HG02973 (cell line): ENCODE measurements around the gene OR52I1.

ENCODE experiments used
- ATAC-seq: cut with Tn5 transposase; IDR thresholded peaks from one replicate; pipeline ENCODE4 v1.9.1; 2021; ENCODE audit warnings: moderate library complexity; ENCODE audit not compliant: unreplicated experiment

OR52I1 gene

GRCh38 chr11:4610258-4610935 lies 16.6 kb downstream of the OR52I1 start:
- no peak for ATAC-seq

GRCh38 chr11:4611986-4612385 lies 18.1 kb downstream of the OR52I1 start:
- ATAC-seq = no peak

GRCh38 chr11:4615856-4616444 lies 22.1 kb downstream of the OR52I1 start:
- no peak for ATAC-seq

GRCh38 chr11:4619514-4619913 lies 25.7 kb downstream of the OR52I1 start:
- ATAC-seq = no peak

GRCh38 chr11:4626207-4627099 lies 32.6 kb downstream of the OR52I1 start:
- ATAC-seq = no peak

GRCh38 chr11:4636136-4636535 lies 42.3 kb downstream of the OR52I1 start:
- ATAC-seq = no peak

GRCh38 chr11:4636962-4637661 lies 43.3 kb downstream of the OR52I1 start, which contains the start of gene OR51D1:
Gene OR51D1, plus strand, starts transcription at chr11:4637477. Its CDS starts 2,314 bp downstream, at chr11:4639791.
- ATAC-seq = peak; percentile 98

- no peak for ATAC-seq
Observed at GRCh38 chr11:4637662-4638047, 43.8 kb downstream of the OR52I1 start.

- no peak for ATAC-seq
Observed at GRCh38 chr11:4639931-4640330, 46.1 kb downstream of the OR52I1 start.

GRCh38 chr11:4641501-4641900 lies 47.7 kb downstream of the OR52I1 start:
- no peak for ATAC-seq

- no peak for ATAC-seq
Observed at GRCh38 chr11:4642043-4642442, 48.2 kb downstream of the OR52I1 start.

GRCh38 chr11:4643076-4643475 lies 49.2 kb downstream of the OR52I1 start:
- no peak for ATAC-seq

GRCh38 chr11:4643682-4644081 lies 49.8 kb downstream of the OR52I1 start, which contains the start of gene OR51E1:
Gene OR51E1, plus strand, starts transcription at chr11:4643982. Its CDS starts 8,545 bp downstream, at chr11:4652527.
- no peak for ATAC-seq

GRCh38 chr11:4644233-4644632 lies 50.4 kb downstream of the OR52I1 start:
- no peak for ATAC-seq
